HG03025 (cell line): ENCODE measurements around the gene SUSD1.
A peak's percentile ranks its signal among the peaks of the same experiment; 100 is the strongest.

ENCODE experiments used
- ATAC-seq: cut with Tn5 transposase; IDR thresholded peaks from one replicate; pipeline ENCODE4 v1.9.1; 2021; ENCODE audit warnings: mild to moderate bottlenecking, moderate library complexity; ENCODE audit not compliant: unreplicated experiment, low FRiP score

The SUSD1 gene

GRCh38 chr9:112044881-112045280 lies 130.2 kb downstream of the SUSD1 start:
- ATAC-seq = no peak

- no peak for ATAC-seq
Observed at GRCh38 chr9:112044186-112044585, 130.9 kb downstream of the SUSD1 start.

- no peak for ATAC-seq
Observed at GRCh38 chr9:112043423-112043822, 131.7 kb downstream of the SUSD1 start.

- no peak for ATAC-seq
Observed at GRCh38 chr9:112042769-112043168, 132.3 kb downstream of the SUSD1 start.

GRCh38 chr9:112042244-112042638 lies 132.9 kb downstream of the SUSD1 start:
- ATAC-seq = no peak

- no peak for ATAC-seq
Observed at GRCh38 chr9:112041536-112042243, 133.4 kb downstream of the SUSD1 start.

- ATAC-seq = no peak
Observed at GRCh38 chr9:112041199-112041535, 133.9 kb downstream of the SUSD1 start.

- ATAC-seq = no peak
Observed at GRCh38 chr9:112038017-112038408, 137.1 kb downstream of the SUSD1 start.

GRCh38 chr9:112037281-112038016 lies 137.6 kb downstream of the SUSD1 start:
- no peak for ATAC-seq

- no peak for ATAC-seq
Observed at GRCh38 chr9:112035166-112035826, 139.8 kb downstream of the SUSD1 start.

GRCh38 chr9:112034216-112034611 lies 140.9 kb downstream of the SUSD1 start:
- ATAC-seq = no peak

- no peak for ATAC-seq
Observed at GRCh38 chr9:112033237-112034215, 141.6 kb downstream of the SUSD1 start.

- no peak for ATAC-seq
Observed at GRCh38 chr9:112032743-112033142, 142.4 kb downstream of the SUSD1 start.

GRCh38 chr9:112032009-112032408 lies 143.1 kb downstream of the SUSD1 start:
- peak; percentile 40 for ATAC-seq

GRCh38 chr9:112031400-112031799 lies 143.7 kb downstream of the SUSD1 start:
- no peak for ATAC-seq

- ATAC-seq = no peak
Observed at GRCh38 chr9:112029921-112030444, 145.1 kb downstream of the SUSD1 start.

GRCh38 chr9:112028242-112029221 lies 146.6 kb downstream of the SUSD1 start:
- ATAC-seq = no peak

- no peak for ATAC-seq
Observed at GRCh38 chr9:112025850-112026249, 149.2 kb downstream of the SUSD1 start.

GRCh38 chr9:112021742-112022141 lies 153.4 kb downstream of the SUSD1 start:
- no peak for ATAC-seq
